Keratinocyte (primary cell): ENCODE data around the gene IGSF23. TPM values are rescaled to one million over a fixed set of nuclear protein-coding genes. Genes with fewer than 3 reads are reported as not detected.

ENCODE experiments used
- DNase-seq: peaks from one replicate; pipeline ENCODE4 v3.0.0-alpha.2; 2011; ENCODE audit warnings: low read depth, missing footprints, low spot score
- FAIRE-seq: peaks from 2 replicates; lab custom pipeline; 2011; peaks lifted over from hg19 to GRCh38; lab: Jason Lieb, UNC
- H2AFZ ChIP-seq: 2 replicates; pipeline ENCODE4 v1.6.0; 2012; ENCODE audit warnings: low read length, control low read depth, inconsistent platforms; ENCODE audit not compliant: control insufficient read depth
- H3K27ac ChIP-seq: 2 replicates; pipeline ENCODE4 v1.5.1; 2011; ENCODE audit warnings: low read length; ENCODE audit not compliant: control insufficient read depth, insufficient read depth
- H3K27me3 ChIP-seq: 3 replicates; pipeline ENCODE4 v1.6.0; 2011; ENCODE audit warnings: low read length; ENCODE audit not compliant: control insufficient read depth, insufficient read depth; ENCODE audit errors: extremely low read depth
- H3K36me3 ChIP-seq, 2 experiments: 2 replicates in 1 of 2; 3 replicates in 1 of 2; pipeline ENCODE4 v1.5.1; 2011; ENCODE audit warnings: low read length in 2 of 2, mild to moderate bottlenecking in 1 of 2; ENCODE audit not compliant: control insufficient read depth in 2 of 2, insufficient read depth in 2 of 2; ENCODE audit errors: extremely low read depth in 1 of 2
- H3K4me1 ChIP-seq: 3 replicates; pipeline ENCODE4 v1.5.1; 2011; ENCODE audit warnings: low read length; ENCODE audit not compliant: control insufficient read depth, insufficient read depth; ENCODE audit errors: extremely low read depth
- H3K4me2 ChIP-seq: 3 replicates; pipeline ENCODE4 v1.6.0; 2011; ENCODE audit warnings: low read depth, low read length; ENCODE audit not compliant: control insufficient read depth, insufficient read depth; ENCODE audit errors: extremely low read depth
- H3K4me3 ChIP-seq, 3 experiments: fragments of 200-600 bp in 1 of 3; sonication (generic) in 1 of 3; 2 replicates in 2 of 3; 3 replicates in 1 of 3; pipeline ENCODE4 v1.5.1; 2011 to 2016; ENCODE audit warnings: low read length in 3 of 3, mild to moderate bottlenecking in 3 of 3, control low read depth in 2 of 3, inconsistent platforms in 1 of 3, low read depth in 1 of 3, mixed read lengths in 1 of 3, mixed run types in 1 of 3, moderate library complexity in 1 of 3; ENCODE audit not compliant: control insufficient read depth in 2 of 3, insufficient read depth in 2 of 3; ENCODE audit errors: extremely low read depth in 1 of 3
- H3K79me2 ChIP-seq: 2 replicates; pipeline ENCODE4 v1.6.0; 2012; ENCODE audit warnings: low read length; ENCODE audit not compliant: control insufficient read depth, insufficient read depth
- H3K9ac ChIP-seq: 3 replicates; pipeline ENCODE4 v1.6.0; 2011; ENCODE audit warnings: low read length; ENCODE audit not compliant: control insufficient read depth, insufficient read depth; ENCODE audit errors: extremely low read depth
- H3K9me1 ChIP-seq: 3 replicates; pipeline ENCODE4 v1.6.0; 2011; ENCODE audit warnings: low read length; ENCODE audit not compliant: control insufficient read depth, insufficient read depth; ENCODE audit errors: extremely low read depth
- H3K9me3 ChIP-seq: 2 replicates; pipeline ENCODE4 v1.5.1; 2012; ENCODE audit warnings: low read depth, low read length; ENCODE audit not compliant: control insufficient read depth
- H4K20me1 ChIP-seq: 3 replicates; pipeline ENCODE4 v1.6.0; 2011; ENCODE audit warnings: low read length; ENCODE audit not compliant: control insufficient read depth, insufficient read depth; ENCODE audit errors: extremely low read depth
- CTCF ChIP-seq, 3 experiments: IDR thresholded peaks in 1 of 3; conservative IDR thresholded peaks in 1 of 3; optimal IDR thresholded peaks in 1 of 3; 2 replicates in 2 of 3; 3 replicates in 1 of 3; pipeline versions ENCODE3 to v1.5.1; 2011; ENCODE audit warnings: low read length in 3 of 3, mild to moderate bottlenecking in 3 of 3, moderate library complexity in 2 of 3, control low read depth in 1 of 3, inconsistent platforms in 1 of 3; ENCODE audit not compliant: insufficient read depth in 2 of 3; ENCODE audit errors: extremely low read depth in 1 of 3
- EZH2 ChIP-seq: IDR thresholded peaks from one replicate; pipeline ENCODE4 v1.6.1; 2012; ENCODE audit warnings: inconsistent platforms, mild to moderate bottlenecking, low read length, moderate library complexity
- dilution Hi-C: fragments of 300-500 bp; cut with MboI; formaldehyde crosslinking; loops from one replicate; pipeline ENCODE4 v1.7.0; 2020; ENCODE audit warnings: low sequenced_read_pairs; ENCODE audit not compliant: extremely low pct_ligation_motif_present
- polyA plus RNA-seq, 5 experiments: library from polyadenylated mRNA; depleted of rRNA in 3 of 5; stranded (reverse) in 3 of 5; stranded (forward) in 1 of 5; unstranded in 1 of 5; fragments of >200 nt; gene quantifications; 1 replicate in 1 of 5; 2 replicates in 3 of 5; 3 replicates in 1 of 5; pipeline versions ENCODE4 v1.2.1 to v1.2.3, GENCODE V29; 2011 to 2012; ENCODE audit warnings: missing spikeins in 2 of 5, low read depth in 1 of 5, low replicate concordance in 1 of 5

The IGSF23 gene
- polyA plus RNA-seq, 1 donor (not counting 4 experiments of a cell fraction or from before 2014, with no cell fraction given), result 0.07 TPM

- Histone ChIP-seq H3K9me1 (peaks cover 2% of the 10 kb centered on the region), H4K20me1 (no peaks in the 10 kb centered on the region), H3K9ac (no peak overlapping the region), H3K4me2 (no peak overlapping the region), H3K36me3 (no peaks in the 10 kb centered on the region), H3K9me3 (no peaks in the 10 kb centered on the region), H3K4me3 (no peak overlapping the region), H3K27ac (no peak overlapping the region), H3K4me1 (peaks cover 16% of the 10 kb centered on the region), H3K27me3 (no peaks in the 10 kb centered on the region), H2AFZ (no peak overlapping the region), H3K79me2 (no peaks in the 10 kb centered on the region)
- DNase-seq (no peak), FAIRE-seq (no peak)
- dilution Hi-C loops, result no loop called here
- TF ChIP-seq CTCF (optimal IDR thresholded peaks at IDR 0.05 in 1 of 3, IDR thresholded peaks at IDR 0.05 in 1 of 3, conservative IDR thresholded peaks at IDR 0.05 in 1 of 3; ENCODE audit: extremely low read depth in 1 of 3, insufficient read depth in 2 of 3, low read length in 3 of 3), result no peak
- no peak for TF ChIP-seq EZH2
Measured at GRCh38 chr19:44621367-44621766, 8.0 kb downstream of the IGSF23 start.

GRCh38 chr19:44623080-44623479, 9.7 kb downstream of the IGSF23 start:
- TF ChIP-seq CTCF (optimal IDR thresholded peaks at IDR 0.05 in 1 of 3, IDR thresholded peaks at IDR 0.05 in 1 of 3, conservative IDR thresholded peaks at IDR 0.05 in 1 of 3; ENCODE audit: extremely low read depth in 1 of 3, insufficient read depth in 2 of 3, low read length in 3 of 3) (no peak), EZH2 (no peak)
- H4K20me1 ChIP-seq, result no peaks in the 10 kb centered on the region
- DNase-seq, result no peak
- peaks cover 25% of the 10 kb centered on the region for H3K4me1 ChIP-seq
- H3K79me2 ChIP-seq, result no peaks in the 10 kb centered on the region
- H3K4me3 ChIP-seq, result no peak overlapping the region
- no peaks in the 10 kb centered on the region for H3K36me3 ChIP-seq
- H2AFZ ChIP-seq, result no peak overlapping the region
- no peaks in the 10 kb centered on the region for H3K27me3 ChIP-seq
- no peak overlapping the region for H3K9ac ChIP-seq
- peaks cover 2% of the 10 kb centered on the region for H3K9me1 ChIP-seq
- no peak overlapping the region for H3K27ac ChIP-seq
- FAIRE-seq, result peak; percentile 63
- dilution Hi-C loops, result no loop called here
- no peaks in the 10 kb centered on the region for H3K9me3 ChIP-seq
- no peak overlapping the region for H3K4me2 ChIP-seq
